Measurements from ENCODE around the gene SLC2A9. TPM values are rescaled to one million over a fixed set of nuclear protein-coding genes. Genes with fewer than 3 reads are reported as not detected.

SLC2A9 gene
- total and polyA plus RNA-seq, 2 of the 13 experiments (the other 11 are each of a cell fraction or from before 2014, with no cell fraction given), result 36.2 to 42.3 TPM

GRCh38 chr4:10018818-10019461 lies 2.4 kb downstream of the SLC2A9 start (continued):
- peak; percentile 95 for TF ChIP-seq ZBTB33 (CRISPR knock-in tag; IDR thresholded peaks at IDR 0.05)
- TF ChIP-seq ZNF768 (CRISPR knock-in tag; IDR thresholded peaks at IDR 0.05), result no peak
- peak; percentile 43 for TF ChIP-seq AGO2 (optimal IDR thresholded peaks at IDR 0.05; ENCODE audit: low read depth, low read length)
- no peak for TF ChIP-seq ATF4 (CRISPR knock-in tag; IDR thresholded peaks at IDR 0.05)
- TF ChIP-seq ZNF703 (CRISPR knock-in tag; IDR thresholded peaks at IDR 0.05; ENCODE audit: borderline replicate concordance), result no peak
- TF ChIP-seq NKX3-1 (CRISPR knock-in tag; IDR thresholded peaks at IDR 0.05), result no peak

GRCh38 chr4:10017037-10017893 lies 4.0 kb downstream of the SLC2A9 start:
- H3K79me2 ChIP-seq (ENCODE audit: insufficient read depth, low read length), result peaks cover 82% of the 10 kb centered on the region
- H4K20me1 ChIP-seq (ENCODE audit: insufficient read depth, low read length), result peaks cover under 1% of the 10 kb centered on the region
- in situ Hi-C loops (cut with HindIII; ENCODE audit: extremely low pct_ligation_motif_present, low pct_unique_long_range_greater_than_20kb) (loop anchor here (5.0 to 10.0 kb wide), 3 partner anchors 35 to 312 kb away; no protein-coding TSS in a partner anchor), intact Hi-C loops (cut with micrococcal nuclease; ENCODE audit: unreplicated experiment) (loop anchor here (1.0 to 5.0 kb wide), 4 partner anchors 10 to 314 kb away; no protein-coding TSS in a partner anchor)
- H2AFZ ChIP-seq (ENCODE audit: low read length), result no peak overlapping the region
- H3K27ac ChIP-seq (ENCODE audit: extremely low read length, insufficient read depth, low read length), result peak overlapping the region; percentile 89
- ChIA-PET CTCF (ENCODE audit: low intra/inter-chr PET ratio, low total read pairs) (interaction anchor here (1.2 kb wide), 1 partner anchor 253 kb away, joined by 3 read pairs; no protein-coding TSS in a partner anchor), POLR2A (interaction anchor here (0.7 to 3.9 kb wide), 5 partner anchors 8 to 99 kb away, joined by 3 to 21 read pairs (median 6); partner anchors contain the start of gene WDR1)
- WGBS (ENCODE audit: low lambda C conversion rate), result 47% methylated on average over 11 of the region's 11 CpGs
- H3K27me3 ChIP-seq (ENCODE audit: control insufficient read depth in 1 of 2, insufficient read depth in 2 of 2, low read length in 2 of 2), result no peaks in the 10 kb centered on the region
- peak overlapping the region; percentile 85 for H3K4me2 ChIP-seq (ENCODE audit: low read depth, low read length)
- peak overlapping the region in 1 of 3 experiments; percentile 31; a peak in 1 of 6 replicates for H3K4me3 ChIP-seq (replicated peaks in 1 of 3; ENCODE audit: insufficient read depth in 1 of 3, low read depth in 2 of 3, low read length in 3 of 3)
- DNase-seq (ENCODE audit: low spot score) (peak; percentile 98), ATAC-seq (peak; percentile 70), FAIRE-seq (peak; percentile 87)
- H3K9ac ChIP-seq (ENCODE audit: insufficient read depth, low read depth, low read length), result peak overlapping the region; percentile 68
- peaks cover 96% of the 10 kb centered on the region for H3K4me1 ChIP-seq (ENCODE audit: insufficient read depth, low read length)
- no TSS peak for BruUV-seq (replicated peaks)
- H3K9me3 ChIP-seq (ENCODE audit: low read length), result no peaks in the 10 kb centered on the region
- H3K36me3 ChIP-seq (replicated peaks in 1 of 2; ENCODE audit: control insufficient read depth in 1 of 2, insufficient read depth in 2 of 2, low read length in 2 of 2), result peaks cover 5 to 28% of the 10 kb centered on the region in 2 experiments; a peak in 4 of 5 replicates
- no peak for TF ChIP-seq ZNF468 (CRISPR knock-in tag; IDR thresholded peaks at IDR 0.05)
- peak; percentile 91 for TF ChIP-seq PHF21A (CRISPR knock-in tag; IDR thresholded peaks at IDR 0.05)
- TF ChIP-seq DRAP1 (CRISPR knock-in tag; IDR thresholded peaks at IDR 0.05), result peak; percentile 13; the same call in 1 of the 2 replicates
- no peak for TF ChIP-seq MXD3 (CRISPR knock-in tag; IDR thresholded peaks at IDR 0.05)
- no peak; the same call in 1 of the 2 replicates for TF ChIP-seq SP5 (CRISPR knock-in tag; IDR thresholded peaks at IDR 0.05; ENCODE audit: borderline replicate concordance, low read depth)
- TF ChIP-seq JUND (CRISPR knock-in tag; IDR thresholded peaks at IDR 0.05), result peak; percentile 72; the same call in 1 of the 2 replicates
- no peak for TF ChIP-seq ZNF484 (CRISPR knock-in tag; IDR thresholded peaks at IDR 0.05; ENCODE audit: borderline replicate concordance, low read depth)
- no peak for TF ChIP-seq RNF2 (conservative IDR thresholded peaks at IDR 0.05; ENCODE audit: low read depth)
- TF ChIP-seq ATAD3A (CRISPR knock-in tag; IDR thresholded peaks at IDR 0.05), result no peak

All from HepG2 (cell line).